Measurements from ENCODE around the gene MEIS2.

DNA sequence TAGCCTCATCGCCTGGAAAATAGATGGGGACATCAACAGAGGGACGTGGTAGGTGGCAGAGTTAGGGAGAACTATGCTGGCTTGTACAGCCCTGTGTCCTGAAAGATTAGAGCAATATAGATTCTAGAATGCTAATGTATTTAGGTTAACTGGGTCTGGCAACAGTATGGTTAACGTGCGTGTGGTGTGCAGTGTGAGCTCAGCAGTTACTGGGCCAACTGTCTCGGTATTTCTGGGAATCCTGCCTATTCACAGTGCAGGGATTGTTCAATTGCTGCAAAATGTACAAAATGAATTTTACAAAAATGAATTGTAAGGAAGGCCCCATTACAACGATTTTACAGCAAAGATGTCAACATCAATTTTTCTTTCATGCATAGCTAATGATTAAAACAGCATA is 20.6 kb downstream of the MEIS2 start:
- TF ChIP-seq EZH2phosphoT487 (IDR thresholded peaks at IDR 0.05; ENCODE audit: unreplicated experiment) (no peak), NANOG (IDR thresholded peaks at IDR 0.05; ENCODE audit: borderline replicate concordance) (no peak), POLR2AphosphoS5 (IDR thresholded peaks at IDR 0.05; ENCODE audit: low read depth) (no peak), CREB1 (CRISPR knock-in tag; IDR thresholded peaks at IDR 0.05; ENCODE audit: low read depth) (no peak), EZH2 (IDR thresholded peaks at IDR 0.05; ENCODE audit: low read depth, unreplicated experiment) (no peak), STAT1 (IDR thresholded peaks at IDR 0.05; ENCODE audit: unreplicated experiment) (no peak), JUNB (IDR thresholded peaks at IDR 0.05; ENCODE audit: unreplicated experiment) (no peak), ZNF331 (CRISPR knock-in tag; IDR thresholded peaks at IDR 0.05; ENCODE audit: low read depth) (no peak), ZNF114 (CRISPR knock-in tag; IDR thresholded peaks at IDR 0.05) (no peak)
- TF ChIP-seq, protein P1, sequence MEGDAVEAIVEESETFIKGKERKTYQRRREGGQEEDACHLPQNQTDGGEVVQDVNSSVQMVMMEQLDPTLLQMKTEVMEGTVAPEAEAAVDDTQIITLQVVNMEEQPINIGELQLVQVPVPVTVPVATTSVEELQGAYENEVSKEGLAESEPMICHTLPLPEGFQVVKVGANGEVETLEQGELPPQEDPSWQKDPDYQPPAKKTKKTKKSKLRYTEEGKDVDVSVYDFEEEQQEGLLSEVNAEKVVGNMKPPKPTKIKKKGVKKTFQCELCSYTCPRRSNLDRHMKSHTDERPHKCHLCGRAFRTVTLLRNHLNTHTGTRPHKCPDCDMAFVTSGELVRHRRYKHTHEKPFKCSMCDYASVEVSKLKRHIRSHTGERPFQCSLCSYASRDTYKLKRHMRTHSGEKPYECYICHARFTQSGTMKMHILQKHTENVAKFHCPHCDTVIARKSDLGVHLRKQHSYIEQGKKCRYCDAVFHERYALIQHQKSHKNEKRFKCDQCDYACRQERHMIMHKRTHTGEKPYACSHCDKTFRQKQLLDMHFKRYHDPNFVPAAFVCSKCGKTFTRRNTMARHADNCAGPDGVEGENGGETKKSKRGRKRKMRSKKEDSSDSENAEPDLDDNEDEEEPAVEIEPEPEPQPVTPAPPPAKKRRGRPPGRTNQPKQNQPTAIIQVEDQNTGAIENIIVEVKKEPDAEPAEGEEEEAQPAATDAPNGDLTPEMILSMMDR (conservative IDR thresholded peaks at IDR 0.05; ENCODE audit: low read depth in 2 of 2), result no peak
- TF ChIP-seq, protein P2, sequence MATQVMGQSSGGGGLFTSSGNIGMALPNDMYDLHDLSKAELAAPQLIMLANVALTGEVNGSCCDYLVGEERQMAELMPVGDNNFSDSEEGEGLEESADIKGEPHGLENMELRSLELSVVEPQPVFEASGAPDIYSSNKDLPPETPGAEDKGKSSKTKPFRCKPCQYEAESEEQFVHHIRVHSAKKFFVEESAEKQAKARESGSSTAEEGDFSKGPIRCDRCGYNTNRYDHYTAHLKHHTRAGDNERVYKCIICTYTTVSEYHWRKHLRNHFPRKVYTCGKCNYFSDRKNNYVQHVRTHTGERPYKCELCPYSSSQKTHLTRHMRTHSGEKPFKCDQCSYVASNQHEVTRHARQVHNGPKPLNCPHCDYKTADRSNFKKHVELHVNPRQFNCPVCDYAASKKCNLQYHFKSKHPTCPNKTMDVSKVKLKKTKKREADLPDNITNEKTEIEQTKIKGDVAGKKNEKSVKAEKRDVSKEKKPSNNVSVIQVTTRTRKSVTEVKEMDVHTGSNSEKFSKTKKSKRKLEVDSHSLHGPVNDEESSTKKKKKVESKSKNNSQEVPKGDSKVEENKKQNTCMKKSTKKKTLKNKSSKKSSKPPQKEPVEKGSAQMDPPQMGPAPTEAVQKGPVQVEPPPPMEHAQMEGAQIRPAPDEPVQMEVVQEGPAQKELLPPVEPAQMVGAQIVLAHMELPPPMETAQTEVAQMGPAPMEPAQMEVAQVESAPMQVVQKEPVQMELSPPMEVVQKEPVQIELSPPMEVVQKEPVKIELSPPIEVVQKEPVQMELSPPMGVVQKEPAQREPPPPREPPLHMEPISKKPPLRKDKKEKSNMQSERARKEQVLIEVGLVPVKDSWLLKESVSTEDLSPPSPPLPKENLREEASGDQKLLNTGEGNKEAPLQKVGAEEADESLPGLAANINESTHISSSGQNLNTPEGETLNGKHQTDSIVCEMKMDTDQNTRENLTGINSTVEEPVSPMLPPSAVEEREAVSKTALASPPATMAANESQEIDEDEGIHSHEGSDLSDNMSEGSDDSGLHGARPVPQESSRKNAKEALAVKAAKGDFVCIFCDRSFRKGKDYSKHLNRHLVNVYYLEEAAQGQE (IDR thresholded peaks at IDR 0.05; ENCODE audit: unreplicated experiment), result no peak
- TF ChIP-seq, protein P3, sequence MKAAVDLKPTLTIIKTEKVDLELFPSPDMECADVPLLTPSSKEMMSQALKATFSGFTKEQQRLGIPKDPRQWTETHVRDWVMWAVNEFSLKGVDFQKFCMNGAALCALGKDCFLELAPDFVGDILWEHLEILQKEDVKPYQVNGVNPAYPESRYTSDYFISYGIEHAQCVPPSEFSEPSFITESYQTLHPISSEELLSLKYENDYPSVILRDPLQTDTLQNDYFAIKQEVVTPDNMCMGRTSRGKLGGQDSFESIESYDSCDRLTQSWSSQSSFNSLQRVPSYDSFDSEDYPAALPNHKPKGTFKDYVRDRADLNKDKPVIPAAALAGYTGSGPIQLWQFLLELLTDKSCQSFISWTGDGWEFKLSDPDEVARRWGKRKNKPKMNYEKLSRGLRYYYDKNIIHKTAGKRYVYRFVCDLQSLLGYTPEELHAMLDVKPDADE (IDR thresholded peaks at IDR 0.05), result no peak
